ENCODE measurements around the gene OR52N2.

OR52N2 gene

DNA sequence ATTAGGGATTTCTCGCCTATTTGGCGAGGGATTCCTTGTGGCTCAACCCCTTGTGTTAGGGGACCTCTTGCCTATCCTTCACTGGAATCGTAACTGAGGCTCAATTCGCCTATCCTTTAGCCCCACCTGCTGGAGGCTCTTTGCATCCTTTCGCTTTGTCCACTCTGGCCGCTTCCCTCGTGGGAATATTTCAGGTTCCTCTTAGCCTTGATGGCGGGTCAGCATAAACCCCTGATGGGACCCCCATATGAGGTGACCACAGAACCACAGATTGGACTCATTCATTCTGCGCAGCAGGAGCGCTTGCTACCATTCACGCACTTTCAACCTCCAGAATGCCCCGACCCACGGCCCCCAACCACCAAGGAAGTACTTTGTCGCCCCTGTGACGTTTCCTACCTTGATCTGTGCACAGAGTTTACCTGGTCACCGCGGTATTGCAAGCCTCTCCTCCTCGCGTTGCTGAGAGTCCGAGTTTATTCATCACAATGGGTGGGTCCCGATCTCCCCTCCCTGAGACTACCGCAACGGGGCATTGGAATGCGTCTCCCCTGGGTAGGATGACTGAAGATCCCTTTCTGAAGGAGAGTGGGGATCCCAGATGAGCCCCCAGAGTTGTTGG lies at the start of gene OR52N2:
Gene OR52N2 (plus strand): TSS at position 425 of the 622 bp plus-strand sequence. CDS start 11,412 bp downstream, outside the sequence.
- peak within 1 kb of the TSS; percentile 66 for H3K4me3 ChIP-seq (ENCODE audit: low read depth, low read length)

DNA sequence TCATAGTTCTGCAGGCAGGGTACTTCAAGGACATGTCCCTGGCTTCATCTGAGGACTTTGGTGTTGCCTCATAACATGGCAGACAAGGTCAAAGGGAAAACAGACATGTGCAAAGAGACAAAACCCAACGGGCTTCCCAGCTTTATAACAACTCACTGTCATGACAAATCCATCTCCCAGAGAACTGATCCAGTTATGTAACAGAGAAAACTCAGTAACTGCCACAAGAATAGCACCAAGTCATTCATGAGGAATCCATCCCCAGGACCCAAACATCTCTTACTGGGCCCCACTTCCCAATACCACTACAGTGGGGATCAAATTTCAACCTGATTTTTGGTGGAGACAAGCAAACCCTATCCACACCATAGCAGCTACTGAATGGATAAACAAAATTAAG lies 41.7 kb upstream of the OR52N2 start:
- H3K9me3 ChIP-seq (ENCODE audit: control insufficient read depth, insufficient read depth, low read length) = no peaks in the 10 kb centered on the region
- no peaks in the 10 kb centered on the region for H3K27me3 ChIP-seq (ENCODE audit: control insufficient read depth, insufficient read depth, low read length)
- no peak overlapping the region for H3K4me3 ChIP-seq (ENCODE audit: low read depth, low read length)
- no peak overlapping the region for H3K9ac ChIP-seq (ENCODE audit: low read depth, low read length)
- H3K27ac ChIP-seq (ENCODE audit: low read depth, low read length) = no peak overlapping the region
- H3K36me3 ChIP-seq (ENCODE audit: control insufficient read depth, insufficient read depth, low read length) = no peaks in the 10 kb centered on the region
- H3K4me1 ChIP-seq (ENCODE audit: control insufficient read depth, insufficient read depth, low read length) = no peaks in the 10 kb centered on the region

More for the DNA sequence above, at the start of gene OR52N2:
- Histone ChIP-seq H3K27ac (ENCODE audit: low read depth, low read length) (no peak within 1 kb of the TSS), H3K9ac (ENCODE audit: low read depth, low read length) (0 out of 2 replicates have a peak within 1 kb of the TSS, but pooled peaks have one; percentile 40), H3K36me3 (ENCODE audit: control insufficient read depth, insufficient read depth, low read length) (no peaks in the 10 kb centered on the region), H3K27me3 (ENCODE audit: control insufficient read depth, insufficient read depth, low read length) (no peaks in the 10 kb centered on the region), H3K4me1 (ENCODE audit: control insufficient read depth, insufficient read depth, low read length) (peaks cover 5% of the 10 kb centered on the region), H3K9me3 (ENCODE audit: control insufficient read depth, insufficient read depth, low read length) (0 out of 2 replicates have a peak, but pooled peaks cover 2% of the 10 kb centered on the region)

DNA sequence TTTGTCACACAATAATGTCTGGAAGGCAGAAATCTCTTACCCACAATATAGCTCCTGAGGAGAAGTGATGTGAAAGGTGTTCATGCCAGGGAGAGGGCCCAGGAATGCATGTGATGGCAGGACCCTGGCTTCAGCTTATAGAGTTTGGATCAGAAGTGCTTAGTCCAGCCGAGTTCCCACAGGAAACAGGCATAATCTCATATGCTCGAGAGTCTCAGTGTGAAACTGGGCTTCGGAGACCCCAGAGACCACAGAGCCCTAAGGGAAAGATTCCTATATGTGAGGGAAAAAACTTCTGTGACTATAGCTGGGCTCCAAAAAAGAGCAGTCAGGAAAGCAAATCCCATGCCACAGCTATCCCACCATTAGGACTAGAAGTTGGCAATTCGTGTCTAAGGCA lies 25.5 kb upstream of the OR52N2 start, which contains the start of gene OR52N5:
Gene OR52N5 (minus strand): TSS at position 101 of the 400 bp plus-strand sequence. CDS start 4,721 bp downstream, outside the sequence.
- H3K4me1 ChIP-seq (ENCODE audit: control insufficient read depth, insufficient read depth, low read length) = no peaks in the 10 kb centered on the region
- no peak within 1 kb of the TSS for H3K27ac ChIP-seq (ENCODE audit: low read depth, low read length)
- H3K9ac ChIP-seq (ENCODE audit: low read depth, low read length) = no peak within 1 kb of the TSS
- no peak within 1 kb of the TSS for H3K4me3 ChIP-seq (ENCODE audit: low read depth, low read length)
- no peaks in the 10 kb centered on the region for H3K36me3 ChIP-seq (ENCODE audit: control insufficient read depth, insufficient read depth, low read length)
- H3K9me3 ChIP-seq (ENCODE audit: control insufficient read depth, insufficient read depth, low read length) = no peaks in the 10 kb centered on the region
- H3K27me3 ChIP-seq (ENCODE audit: control insufficient read depth, insufficient read depth, low read length) = no peaks in the 10 kb centered on the region

DNA sequence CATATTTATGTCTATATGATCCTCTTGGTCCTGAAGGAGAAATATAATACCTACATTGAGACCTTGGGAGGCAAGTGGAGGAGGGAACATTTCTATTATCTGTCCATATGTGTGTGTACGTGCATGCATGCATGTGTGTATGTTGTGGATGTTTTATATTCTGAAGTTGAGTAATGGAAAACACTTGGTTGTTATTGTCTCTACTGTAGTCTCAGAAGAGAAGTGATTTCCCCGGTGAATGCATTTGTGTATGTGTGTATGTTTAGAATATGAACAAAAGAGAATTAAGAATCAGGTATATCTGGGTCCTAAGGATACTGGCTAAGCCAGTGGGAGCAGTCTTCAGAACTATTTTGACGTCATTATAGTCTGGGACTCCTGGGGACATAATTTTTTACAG lies 17.6 kb upstream of the OR52N2 start, which contains the start of gene OR52N1:
Gene OR52N1 (minus strand): TSS at position 101 of the 400 bp plus-strand sequence. CDS start 2,449 bp downstream, outside the sequence.
- no peak within 1 kb of the TSS for H3K27ac ChIP-seq (ENCODE audit: low read depth, low read length)
- no peak within 1 kb of the TSS for H3K4me3 ChIP-seq (ENCODE audit: low read depth, low read length)
- H3K9me3 ChIP-seq (ENCODE audit: control insufficient read depth, insufficient read depth, low read length) = no peaks in the 10 kb centered on the region
- no peaks in the 10 kb centered on the region for H3K4me1 ChIP-seq (ENCODE audit: control insufficient read depth, insufficient read depth, low read length)
- H3K36me3 ChIP-seq (ENCODE audit: control insufficient read depth, insufficient read depth, low read length) = no peaks in the 10 kb centered on the region
- H3K9ac ChIP-seq (ENCODE audit: low read depth, low read length) = no peak within 1 kb of the TSS
- H3K27me3 ChIP-seq (ENCODE audit: control insufficient read depth, insufficient read depth, low read length) = no peaks in the 10 kb centered on the region

DNA sequence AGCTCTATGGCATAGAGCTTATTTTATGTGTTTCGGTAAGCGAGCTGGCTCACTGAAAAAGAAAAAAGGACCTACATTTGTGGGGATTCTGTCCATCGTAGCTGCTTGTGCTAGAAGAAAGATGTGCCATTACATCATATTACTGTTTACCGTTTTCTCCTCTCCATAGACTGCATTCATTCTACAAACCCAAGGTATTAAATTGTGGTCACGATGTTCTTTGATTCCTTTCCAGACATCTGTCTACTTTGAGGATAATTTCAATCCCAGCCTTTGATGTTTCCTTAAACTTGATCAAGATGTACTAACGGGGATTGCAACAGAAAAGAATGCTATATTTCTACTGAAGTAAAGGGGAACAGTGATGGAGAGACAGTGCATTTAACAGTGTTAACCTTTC lies 12.2 kb upstream of the OR52N2 start:
- Histone ChIP-seq H3K9ac (ENCODE audit: low read depth, low read length) (no peak overlapping the region), H3K27ac (ENCODE audit: low read depth, low read length) (no peak overlapping the region), H3K36me3 (ENCODE audit: control insufficient read depth, insufficient read depth, low read length) (no peaks in the 10 kb centered on the region), H3K27me3 (ENCODE audit: control insufficient read depth, insufficient read depth, low read length) (no peaks in the 10 kb centered on the region), H3K4me1 (ENCODE audit: control insufficient read depth, insufficient read depth, low read length) (no peaks in the 10 kb centered on the region), H3K4me3 (ENCODE audit: low read depth, low read length) (no peak overlapping the region), H3K9me3 (ENCODE audit: control insufficient read depth, insufficient read depth, low read length) (no peaks in the 10 kb centered on the region)

DNA sequence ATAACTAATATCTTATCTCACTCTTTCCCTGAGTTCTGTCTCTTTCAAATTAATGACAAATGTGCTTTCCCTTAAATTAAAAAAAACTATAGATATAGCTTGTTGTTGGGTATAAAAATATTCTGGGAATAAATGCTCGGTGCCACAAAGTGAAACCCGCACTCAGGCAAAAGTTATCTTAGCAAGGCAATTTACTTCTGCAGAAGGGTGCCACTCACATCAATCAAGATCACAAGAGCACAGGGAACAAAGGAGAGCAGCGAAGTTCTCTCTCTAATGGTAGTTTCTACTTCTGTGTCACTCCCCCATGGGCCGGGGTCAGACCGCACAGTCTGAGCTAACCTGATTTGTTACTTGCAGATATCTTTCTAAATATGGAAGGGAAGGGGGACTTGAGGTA lies 4.7 kb upstream of the OR52N2 start:
- Histone ChIP-seq H3K27ac (ENCODE audit: low read depth, low read length) (no peak overlapping the region), H3K4me3 (ENCODE audit: low read depth, low read length) (no peak overlapping the region), H3K27me3 (ENCODE audit: control insufficient read depth, insufficient read depth, low read length) (no peaks in the 10 kb centered on the region), H3K9me3 (ENCODE audit: control insufficient read depth, insufficient read depth, low read length) (peaks cover 2% of the 10 kb centered on the region; the same call in 1 of the 2 replicates), H3K4me1 (ENCODE audit: control insufficient read depth, insufficient read depth, low read length) (no peaks in the 10 kb centered on the region), H3K36me3 (ENCODE audit: control insufficient read depth, insufficient read depth, low read length) (no peaks in the 10 kb centered on the region), H3K9ac (ENCODE audit: low read depth, low read length) (no peak overlapping the region)

DNA sequence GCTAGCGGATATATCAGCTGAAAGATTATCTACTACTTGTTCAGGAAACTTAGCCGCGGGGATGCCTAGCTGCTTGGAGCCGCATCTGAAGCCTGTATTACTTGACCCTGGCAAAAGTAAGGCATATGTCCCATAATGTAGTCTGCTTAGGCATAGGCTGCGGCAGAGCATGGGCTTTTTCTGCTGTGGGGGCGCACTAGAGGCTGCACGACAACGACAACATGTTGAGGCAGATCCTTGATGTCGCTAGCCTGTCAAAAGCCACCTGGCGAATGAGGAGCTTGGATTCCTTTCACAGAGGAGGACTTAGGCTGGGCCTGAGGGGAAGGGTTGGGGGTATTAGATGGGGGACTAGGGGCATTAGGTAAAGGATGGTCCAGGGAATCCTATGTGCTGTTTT lies 1.1 kb upstream of the OR52N2 start:
- Histone ChIP-seq H3K4me1 (ENCODE audit: control insufficient read depth, insufficient read depth, low read length) (no peaks in the 10 kb centered on the region), H3K36me3 (ENCODE audit: control insufficient read depth, insufficient read depth, low read length) (no peaks in the 10 kb centered on the region), H3K9me3 (ENCODE audit: control insufficient read depth, insufficient read depth, low read length) (peaks cover 2% of the 10 kb centered on the region; the same call in 1 of the 2 replicates), H3K4me3 (ENCODE audit: low read depth, low read length) (no peak overlapping the region), H3K27ac (ENCODE audit: low read depth, low read length) (no peak overlapping the region), H3K27me3 (ENCODE audit: control insufficient read depth, insufficient read depth, low read length) (no peaks in the 10 kb centered on the region), H3K9ac (ENCODE audit: low read depth, low read length) (no peak overlapping the region)

DNA sequence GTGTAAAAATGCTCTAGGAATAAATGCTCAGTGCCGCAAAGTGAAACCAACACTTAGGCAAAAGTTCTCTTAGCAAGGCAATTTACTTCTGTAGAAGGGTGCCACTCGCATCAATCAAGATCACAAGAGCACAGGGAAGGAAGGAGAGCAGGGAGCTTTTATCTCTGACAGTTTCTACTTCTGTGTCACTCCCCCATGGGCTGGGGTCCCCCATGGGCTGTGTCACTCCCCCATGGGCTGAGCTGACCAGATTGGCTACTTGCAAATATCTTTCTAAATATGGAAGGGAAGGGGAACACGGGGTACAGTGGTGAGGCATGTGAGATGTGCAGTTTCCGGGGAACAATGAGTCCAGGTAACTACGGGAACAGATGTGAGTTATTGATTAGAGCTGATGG lies 397 bp downstream of the OR52N2 start:
- H3K36me3 ChIP-seq (ENCODE audit: control insufficient read depth, insufficient read depth, low read length) = no peaks in the 10 kb centered on the region
- peak overlapping the region; percentile 66 for H3K4me3 ChIP-seq (ENCODE audit: low read depth, low read length)
- H3K27ac ChIP-seq (ENCODE audit: low read depth, low read length) = no peak overlapping the region
- H3K9me3 ChIP-seq (ENCODE audit: control insufficient read depth, insufficient read depth, low read length) = 0 out of 2 replicates have a peak, but pooled peaks cover 2% of the 10 kb centered on the region
- no peaks in the 10 kb centered on the region for H3K27me3 ChIP-seq (ENCODE audit: control insufficient read depth, insufficient read depth, low read length)
- peaks cover 10% of the 10 kb centered on the region for H3K4me1 ChIP-seq (ENCODE audit: control insufficient read depth, insufficient read depth, low read length)
- no peak overlapping the region for H3K9ac ChIP-seq (ENCODE audit: low read depth, low read length)

DNA sequence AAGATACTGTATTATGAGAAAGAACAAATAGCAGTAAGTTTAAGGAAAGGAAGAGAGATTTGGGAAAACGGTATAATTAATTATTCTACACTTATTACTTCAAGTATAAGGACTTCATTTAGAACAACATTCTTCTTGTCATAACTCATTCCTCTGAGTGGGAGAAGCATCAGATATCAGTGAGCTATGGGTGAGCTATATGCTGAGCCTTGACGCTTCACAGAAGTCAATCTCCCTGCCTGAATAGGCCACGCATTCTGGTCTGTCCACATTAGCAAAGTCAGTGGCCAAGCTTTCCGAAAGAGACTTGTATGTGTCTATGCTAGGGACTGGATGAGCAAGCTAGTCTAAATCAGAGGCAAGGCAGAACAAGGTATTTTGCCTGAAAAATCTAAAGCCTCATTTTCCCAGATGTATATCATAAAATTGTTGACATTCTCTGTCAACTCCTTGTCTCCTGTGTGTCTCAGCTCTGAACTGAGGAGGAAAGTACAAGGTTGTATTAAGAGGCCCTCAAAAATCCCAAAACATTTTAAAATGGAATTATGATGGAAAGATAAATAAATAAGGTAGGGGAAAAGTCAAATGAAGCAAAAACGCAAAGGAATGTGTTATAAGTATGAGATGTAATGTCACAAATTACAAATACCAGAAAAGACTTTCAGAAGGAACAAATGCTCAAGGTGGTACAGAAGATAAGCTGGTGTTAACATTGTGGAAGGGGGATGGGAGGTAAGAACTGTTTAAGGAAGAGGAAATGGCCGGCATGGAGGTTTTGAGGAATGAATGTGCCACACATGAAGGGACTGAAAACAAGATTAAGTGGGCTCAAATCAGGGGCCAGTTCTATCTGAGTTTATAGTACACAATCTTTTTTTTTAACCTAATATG lies 1.4 kb downstream of the OR52N2 start:
- Histone ChIP-seq H3K36me3 (ENCODE audit: control insufficient read depth, insufficient read depth, low read length) (no peaks in the 10 kb centered on the region), H3K9ac (ENCODE audit: low read depth, low read length) (no peak overlapping the region), H3K27me3 (ENCODE audit: control insufficient read depth, insufficient read depth, low read length) (no peaks in the 10 kb centered on the region), H3K4me3 (ENCODE audit: low read depth, low read length) (no peak overlapping the region), H3K4me1 (ENCODE audit: control insufficient read depth, insufficient read depth, low read length) (peaks cover 10% of the 10 kb centered on the region), H3K27ac (ENCODE audit: low read depth, low read length) (no peak overlapping the region), H3K9me3 (ENCODE audit: control insufficient read depth, insufficient read depth, low read length) (no peaks in the 10 kb centered on the region)

DNA sequence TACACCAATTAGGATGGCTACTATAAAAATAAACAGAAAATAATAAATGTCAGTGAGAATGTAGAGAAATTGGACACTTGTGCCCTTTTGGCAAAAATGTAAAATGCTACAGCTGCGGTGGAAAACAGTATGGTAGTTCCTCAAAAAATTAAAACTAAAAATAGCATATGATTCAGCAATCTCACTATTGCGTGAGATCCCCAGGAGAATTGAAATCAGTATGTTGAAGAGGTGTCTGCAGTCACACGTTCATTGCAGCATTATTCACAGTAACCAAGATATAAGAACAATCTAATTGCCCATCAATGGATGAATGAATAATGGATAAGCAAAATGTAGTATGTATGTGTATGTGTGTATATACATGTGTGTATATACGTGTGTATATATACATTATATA lies 6.8 kb downstream of the OR52N2 start:
- Histone ChIP-seq H3K36me3 (ENCODE audit: control insufficient read depth, insufficient read depth, low read length) (no peaks in the 10 kb centered on the region), H3K27me3 (ENCODE audit: control insufficient read depth, insufficient read depth, low read length) (no peaks in the 10 kb centered on the region), H3K27ac (ENCODE audit: low read depth, low read length) (no peak overlapping the region), H3K4me3 (ENCODE audit: low read depth, low read length) (no peak overlapping the region), H3K9me3 (ENCODE audit: control insufficient read depth, insufficient read depth, low read length) (no peaks in the 10 kb centered on the region), H3K4me1 (ENCODE audit: control insufficient read depth, insufficient read depth, low read length) (peaks cover 10% of the 10 kb centered on the region), H3K9ac (ENCODE audit: low read depth, low read length) (no peak overlapping the region)
